Fibroblast of villous mesenchyme (primary cell): Measurements from ENCODE around the gene FAM168B. TPM values are rescaled to one million over a fixed set of nuclear protein-coding genes. Genes with fewer than 3 reads are reported as not detected.
A peak's percentile ranks its signal among the peaks of the same experiment; 100 is the strongest.

Source experiments
- DNase-seq: peaks from one replicate; pipeline ENCODE4 v3.0.0-alpha.2; 2010; ENCODE audit warnings: low read depth
- H3K4me3 ChIP-seq: 2 replicates; pipeline ENCODE4 v1.5.1; 2011; ENCODE audit warnings: low read depth, mild to moderate bottlenecking, low read length
- total RNA-seq: library from RNA; depleted of rRNA; stranded (reverse); fragments of >200 nt; gene quantifications from 2 replicates; pipeline ENCODE4 v1.2.3, GENCODE V29; 2012
- TF ChIP-seq, protein P1 (sequence below): IDR thresholded peaks from 2 replicates; pipeline ENCODE4 v1.5.1; 2012; ENCODE audit warnings: low read depth, mild to moderate bottlenecking, low read length; ENCODE audit not compliant: insufficient read depth

Gene FAM168B
- total RNA-seq, 1 donor: 91.5 TPM

DNA sequence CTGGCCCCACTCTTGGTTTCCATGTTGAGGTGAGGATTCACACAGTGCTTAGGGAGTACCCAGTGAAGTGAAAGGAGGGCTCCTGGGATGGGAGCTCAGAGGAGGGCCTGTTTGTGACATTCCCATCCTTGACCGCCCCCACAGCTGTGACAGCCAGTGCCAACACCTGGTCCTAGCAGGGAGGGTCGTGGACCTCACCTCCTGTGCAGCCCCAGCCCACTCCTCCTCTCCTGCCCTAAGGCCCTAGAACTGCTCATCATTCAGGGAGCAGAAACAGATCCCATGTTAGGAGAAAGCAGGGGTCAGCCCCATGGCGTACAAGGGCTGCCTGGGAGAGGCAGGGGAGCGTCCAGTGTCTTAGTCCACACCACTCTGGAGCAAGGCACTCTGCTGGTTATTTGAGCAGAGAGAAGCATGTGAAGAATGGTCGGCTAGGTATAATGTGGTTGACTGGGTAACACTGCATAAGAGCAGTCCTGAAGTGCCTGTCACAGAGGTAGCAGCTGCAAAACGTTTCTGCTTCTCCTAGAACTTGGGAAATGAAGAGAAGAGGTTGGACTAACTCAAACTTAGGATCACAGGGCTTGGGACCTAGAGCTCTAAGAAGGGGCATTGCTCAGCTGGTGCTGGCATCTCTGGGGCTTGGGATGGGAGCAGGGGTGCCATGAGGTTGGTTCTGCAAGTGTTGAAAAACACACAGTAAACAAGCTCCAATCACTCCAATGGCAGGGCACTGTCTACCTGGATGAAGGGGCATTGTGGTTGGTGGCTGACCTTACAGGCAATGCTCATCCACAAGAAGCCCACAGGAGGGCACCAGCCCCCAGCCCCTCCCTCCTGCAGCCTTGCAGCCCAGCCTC, 55.6 kb downstream of the FAM168B start:
- DNase-seq: no peak
- TF ChIP-seq, protein P1, sequence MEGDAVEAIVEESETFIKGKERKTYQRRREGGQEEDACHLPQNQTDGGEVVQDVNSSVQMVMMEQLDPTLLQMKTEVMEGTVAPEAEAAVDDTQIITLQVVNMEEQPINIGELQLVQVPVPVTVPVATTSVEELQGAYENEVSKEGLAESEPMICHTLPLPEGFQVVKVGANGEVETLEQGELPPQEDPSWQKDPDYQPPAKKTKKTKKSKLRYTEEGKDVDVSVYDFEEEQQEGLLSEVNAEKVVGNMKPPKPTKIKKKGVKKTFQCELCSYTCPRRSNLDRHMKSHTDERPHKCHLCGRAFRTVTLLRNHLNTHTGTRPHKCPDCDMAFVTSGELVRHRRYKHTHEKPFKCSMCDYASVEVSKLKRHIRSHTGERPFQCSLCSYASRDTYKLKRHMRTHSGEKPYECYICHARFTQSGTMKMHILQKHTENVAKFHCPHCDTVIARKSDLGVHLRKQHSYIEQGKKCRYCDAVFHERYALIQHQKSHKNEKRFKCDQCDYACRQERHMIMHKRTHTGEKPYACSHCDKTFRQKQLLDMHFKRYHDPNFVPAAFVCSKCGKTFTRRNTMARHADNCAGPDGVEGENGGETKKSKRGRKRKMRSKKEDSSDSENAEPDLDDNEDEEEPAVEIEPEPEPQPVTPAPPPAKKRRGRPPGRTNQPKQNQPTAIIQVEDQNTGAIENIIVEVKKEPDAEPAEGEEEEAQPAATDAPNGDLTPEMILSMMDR: no peak
- H3K4me3 ChIP-seq: no peak overlapping the region

DNA sequence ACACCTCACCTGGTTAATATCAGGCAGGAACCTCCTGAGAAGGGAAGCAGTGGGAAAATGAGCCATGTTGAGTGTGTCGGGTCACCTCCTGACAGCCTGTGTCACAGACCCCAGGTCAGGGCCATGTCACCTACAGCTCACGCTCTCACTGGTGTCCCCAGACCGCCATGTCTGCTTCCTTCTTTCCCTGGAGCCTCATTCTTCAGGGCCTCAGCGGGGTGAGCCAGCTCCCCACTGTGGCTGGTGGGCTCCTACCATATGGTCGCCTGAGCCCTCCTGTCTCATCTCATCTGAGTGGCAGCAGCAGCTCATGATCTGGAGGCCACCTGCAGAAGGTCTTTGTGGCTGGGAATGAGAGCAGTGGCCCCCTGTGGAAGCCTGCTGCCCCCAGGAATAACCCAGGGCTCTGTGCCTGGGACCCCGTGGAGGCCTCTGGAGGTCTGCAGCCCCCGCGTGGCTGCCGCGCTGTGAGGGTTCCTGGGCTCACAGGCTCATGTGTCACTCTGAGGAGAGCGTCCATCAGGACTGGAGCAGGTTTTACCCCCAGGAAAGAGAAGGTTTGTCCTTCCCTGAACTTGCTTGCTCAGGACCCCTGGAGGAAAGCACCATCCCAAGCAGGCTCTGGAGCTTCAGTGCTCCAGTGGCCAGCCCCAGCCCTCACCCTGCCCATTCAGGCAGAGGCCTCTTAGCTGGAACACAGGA, 56.4 kb downstream of the FAM168B start:
- TF ChIP-seq, protein P1: no peak
- no peak overlapping the region for H3K4me3 ChIP-seq
- DNase-seq: no peak

DNA sequence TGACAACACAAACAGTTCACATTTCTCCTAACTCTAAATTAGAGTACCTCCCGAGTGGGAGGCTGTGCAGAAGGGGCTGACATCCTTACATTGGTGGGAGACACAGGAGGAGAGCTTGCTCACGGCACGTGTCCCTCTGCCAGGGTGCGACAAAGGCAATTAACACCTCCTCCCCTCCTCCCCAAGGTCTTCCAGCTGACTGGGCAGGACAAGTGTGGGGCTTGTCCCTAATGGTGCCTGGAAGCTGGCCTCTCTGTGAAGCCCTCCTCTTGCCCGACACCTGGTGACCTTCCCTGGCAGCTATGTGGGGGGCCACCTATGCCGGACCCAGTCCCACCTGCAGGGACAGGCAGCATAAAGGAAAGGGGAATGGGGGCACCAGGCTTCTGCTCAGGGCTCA, 57.0 kb downstream of the FAM168B start:
- no peak overlapping the region for H3K4me3 ChIP-seq
- no peak for DNase-seq
- TF ChIP-seq, protein P1: no peak

GRCh38 chr2:131035826-131036231, 57.4 kb downstream of the FAM168B start:
- DNase-seq: no peak
- H3K4me3 ChIP-seq: no peak overlapping the region
- TF ChIP-seq, protein P1: no peak

GRCh38 chr2:131035112-131035825, 58.0 kb downstream of the FAM168B start:
- H3K4me3 ChIP-seq: peak overlapping the region; percentile 32
- no peak for DNase-seq
- TF ChIP-seq, protein P1: no peak

DNA sequence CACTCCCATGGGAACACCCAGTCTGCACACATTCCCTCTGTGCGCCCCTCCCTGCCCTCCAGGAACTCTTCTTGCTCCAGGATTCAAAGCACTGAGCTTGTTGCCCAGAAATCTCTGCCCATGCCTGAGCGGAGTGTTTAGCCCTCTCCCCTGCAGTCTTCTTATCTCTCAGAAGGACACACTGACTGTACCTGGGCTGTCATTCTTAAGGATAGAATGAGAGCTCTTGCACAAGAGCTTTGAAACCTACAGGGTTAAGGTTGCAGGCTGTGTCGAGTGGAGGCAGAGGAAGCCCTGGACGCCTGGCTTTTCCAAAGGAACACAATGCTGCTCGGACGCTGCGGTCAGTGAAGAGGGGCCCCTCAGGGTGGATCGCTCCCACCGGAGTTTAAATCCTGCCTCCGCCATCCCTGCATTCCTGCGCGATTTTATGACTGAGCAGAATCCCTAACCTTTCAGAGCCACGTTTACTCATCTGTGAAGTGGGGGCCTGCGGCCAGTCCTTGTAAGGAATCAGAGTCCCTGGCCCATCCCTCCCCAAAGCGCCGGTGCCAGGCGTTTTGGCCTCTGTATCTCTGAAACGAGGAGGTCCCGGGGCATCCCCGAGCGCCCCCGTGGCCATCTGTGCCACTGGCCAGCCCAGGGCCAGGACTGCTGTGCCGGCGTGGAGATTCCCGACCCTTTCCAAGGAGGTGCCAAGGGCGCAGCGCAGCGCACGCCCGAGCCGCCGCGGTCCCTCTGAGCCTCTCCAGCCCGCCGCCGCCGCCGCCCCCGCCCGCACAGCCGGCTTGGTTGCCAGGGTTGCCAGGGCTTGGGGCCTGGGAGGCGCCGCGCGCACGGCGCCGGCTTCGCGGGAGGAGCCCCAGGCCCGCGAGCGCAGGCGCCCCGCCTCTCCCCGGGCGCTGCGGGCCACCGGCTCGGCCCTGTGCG, 58.9 kb downstream of the FAM168B start:
- TF ChIP-seq, protein P1: no peak
- peak overlapping the region; percentile 41 for H3K4me3 ChIP-seq
- DNase-seq: no peak
